Hepatocyte (in vitro differentiated cells): Measurements from ENCODE around the gene SIDT1. TPM values are rescaled to one million over a fixed set of nuclear protein-coding genes. Genes with fewer than 3 reads are reported as not detected.

Source experiments
- DNase-seq: peaks from one replicate; pipeline ENCODE4 v3.0.0-alpha.2; 2016; ENCODE audit warnings: low spot score
- H2AFZ ChIP-seq: fragments of 200-600 bp; sonication (generic); 2 replicates; pipeline ENCODE4 v1.6.0; 2016; ENCODE audit warnings: antibody characterized with exemption, mild to moderate bottlenecking
- H3K27ac ChIP-seq: fragments of 200-600 bp; sonication (generic); 2 replicates; pipeline ENCODE4 v1.5.1; 2016; ENCODE audit warnings: mild to moderate bottlenecking
- H3K27me3 ChIP-seq: fragments of 200-600 bp; sonication (generic); 2 replicates; pipeline ENCODE4 v1.6.1; 2016
- H3K36me3 ChIP-seq: fragments of 200-600 bp; sonication (generic); replicated peaks from 2 replicates; pipeline ENCODE4 v1.5.1; 2016; ENCODE audit warnings: low read depth; ENCODE audit not compliant: insufficient read depth
- H3K4me1 ChIP-seq: fragments of 200-600 bp; sonication (generic); 2 replicates; pipeline ENCODE4 v1.5.1; 2016; ENCODE audit warnings: mild to moderate bottlenecking, moderate library complexity; ENCODE audit not compliant: insufficient read depth
- H3K4me2 ChIP-seq: fragments of 200-600 bp; sonication (generic); 2 replicates; pipeline ENCODE4 v1.6.0; 2016
- H3K4me3 ChIP-seq: fragments of 200-600 bp; sonication (generic); 2 replicates; pipeline ENCODE4 v1.5.1; 2016; ENCODE audit warnings: mild to moderate bottlenecking
- H3K79me2 ChIP-seq: fragments of 200-600 bp; sonication (generic); 2 replicates; pipeline ENCODE4 v1.6.0; 2017; ENCODE audit warnings: mild to moderate bottlenecking
- H3K9me2 ChIP-seq: fragments of 200-600 bp; sonication (generic); replicated peaks from 2 replicates; pipeline ENCODE4 v1.6.0; 2017; ENCODE audit warnings: mild to moderate bottlenecking; ENCODE audit not compliant: insufficient read depth
- H3K9me3 ChIP-seq: fragments of 200-600 bp; sonication (generic); 2 replicates; pipeline ENCODE4 v1.5.1; 2016; ENCODE audit warnings: low read depth, mild to moderate bottlenecking
- H4K20me1 ChIP-seq: fragments of 200-600 bp; sonication (generic); 2 replicates; pipeline ENCODE4 v1.6.0; 2016; ENCODE audit warnings: mild to moderate bottlenecking; ENCODE audit not compliant: insufficient read depth, poor library complexity, severe bottlenecking
- EZH2phosphoT487 ChIP-seq: fragments of 200-600 bp; sonication (generic); IDR thresholded peaks from one replicate; pipeline ENCODE4 v1.6.1; 2018; ENCODE audit warnings: antibody characterized with exemption, mild to moderate bottlenecking, low read depth, moderate library complexity; ENCODE audit not compliant: unreplicated experiment, severe bottlenecking
- WGBS: methylation state at CpG from one replicate; pipeline ENCODE4 v1.1.6; 2016; ENCODE audit warnings: low lambda C conversion rate; ENCODE audit errors: missing lambda C conversion rate; 5-methylcytosine and 5-hydroxymethylcytosine counted together
- microRNA-seq: library from miRNA; unstranded; fragments of <30 nt; microRNA quantifications from one replicate; pipeline ENCODE4, GENCODE V29; 2017
- polyA plus RNA-seq: library from polyadenylated mRNA; unstranded; fragments of >200 nt; fragmentation: Nextera tagmentation; extraction: Ambion mirVana; gene quantifications from 2 replicates; pipeline ENCODE4 v1.2.1, GENCODE V29; 2016
- small RNA-seq: library from RNA; depleted of rRNA; stranded (forward); fragments of <200 nt; gene quantifications from one replicate; pipeline ENCODE3, GENCODE V24; 2014
- total RNA-seq: library from RNA; depleted of rRNA; stranded (reverse); fragments of >200 nt; gene quantifications from 2 replicates; pipeline ENCODE4 v1.2.3, GENCODE V29; 2014

SIDT1 gene
- total and polyA plus RNA-seq, 2 experiments from 2014 or later: 0.18 to 0.90 TPM

- no peaks in the 10 kb centered on the region for H4K20me1 ChIP-seq
- H3K9me3 ChIP-seq: no peaks in the 10 kb centered on the region
These were observed 146.4 kb downstream of the SIDT1 start for GRCh38 chr3:113678773-113679172.

More at GRCh38 chr3:113678773-113679172, 146.4 kb downstream of the SIDT1 start:
- H3K79me2 ChIP-seq: peaks cover 29% of the 10 kb centered on the region
- H2AFZ ChIP-seq: no peak overlapping the region
- no peak for DNase-seq
- no peak overlapping the region for H3K27ac ChIP-seq
- H3K4me3 ChIP-seq: no peak overlapping the region
- H3K36me3 ChIP-seq: no peaks in the 10 kb centered on the region
- no peaks in the 10 kb centered on the region for H3K4me1 ChIP-seq
- TF ChIP-seq EZH2phosphoT487: no peak
- H3K27me3 ChIP-seq: no peaks in the 10 kb centered on the region
- H3K4me2 ChIP-seq: no peak overlapping the region
- no peaks in the 10 kb centered on the region for H3K9me2 ChIP-seq
- WGBS: 98% methylated on average over 4 of the region's 4 CpGs

Small RNA genes within 50 kb of the gene (microRNA-seq; reads per million reads assigned to microRNA genes)
- gene MIR4446: not detected

Small RNA genes within 50 kb of the gene (small RNA-seq; reads per million reads assigned to genes)
- gene MIR4446 (not detected), gene RN7SL767P (not detected)

Other genes starting within 250 kb of the SIDT1 start
- gene CFAP44, start 91.1 kb upstream of the SIDT1 start, total RNA-seq: 7.9 and 14.2 TPM in 2 replicates
- 2.2 and 4.1 TPM in 2 replicates for gene CFAP44, start 91.1 kb upstream of the SIDT1 start, polyA plus RNA-seq
- gene SPICE1, start 17.4 kb upstream of the SIDT1 start, total RNA-seq: 23.5 and 27.9 TPM in 2 replicates
- 8.2 and 11.7 TPM in 2 replicates for gene SPICE1, start 17.4 kb upstream of the SIDT1 start, polyA plus RNA-seq
- gene USF3, start 164.1 kb downstream of the SIDT1 start, total RNA-seq: 18.8 and 20.7 TPM in 2 replicates
- gene USF3, start 164.1 kb downstream of the SIDT1 start, polyA plus RNA-seq: 4.8 and 5.8 TPM in 2 replicates
- 103 and 124 TPM in 2 replicates for gene NAA50, start 213.7 kb downstream of the SIDT1 start, total RNA-seq
- 45.5 and 64.3 TPM in 2 replicates for gene NAA50, start 213.7 kb downstream of the SIDT1 start, polyA plus RNA-seq
- 81.7 and 87.2 TPM in 2 replicates for gene ATP6V1A, start 214.5 kb downstream of the SIDT1 start, total RNA-seq
- gene ATP6V1A, start 214.5 kb downstream of the SIDT1 start, polyA plus RNA-seq: 50.4 and 62.3 TPM in 2 replicates